ENCODE data around the gene CACYBP.

- no peak for TF ChIP-seq ZFP3 (CRISPR knock-in tag; IDR thresholded peaks at IDR 0.05)
- no peak for TF ChIP-seq ZNF565 (CRISPR knock-in tag; conservative IDR thresholded peaks at IDR 0.05; ENCODE audit: low read depth)
- TF ChIP-seq CREB5 (CRISPR knock-in tag; IDR thresholded peaks at IDR 0.05; ENCODE audit: low read depth), result no peak
- no peak for TF ChIP-seq RARB (CRISPR knock-in tag; IDR thresholded peaks at IDR 0.05)
- TF ChIP-seq PPARA (CRISPR knock-in tag; IDR thresholded peaks at IDR 0.05; ENCODE audit: borderline replicate concordance), result no peak
- TF ChIP-seq CSDC2 (CRISPR knock-in tag; IDR thresholded peaks at IDR 0.05), result no peak
- TF ChIP-seq TCF4 (CRISPR knock-in tag; IDR thresholded peaks at IDR 0.05; ENCODE audit: borderline replicate concordance), result no peak
- no peak for TF ChIP-seq TSHZ2 (CRISPR knock-in tag; IDR thresholded peaks at IDR 0.05)
- no peak for TF ChIP-seq ZC3H10 (CRISPR knock-in tag; IDR thresholded peaks at IDR 0.05)
- no peak for TF ChIP-seq GLIS3 (CRISPR knock-in tag; IDR thresholded peaks at IDR 0.05)
These were observed 31.7 kb upstream of the CACYBP start for GRCh38 chr1:174967845-174968705.

All from SK-N-SH treated with all-trans-retinoic acid at 6 μM for 48 hours (cell line).